ENCODE data around the gene POC1A. TPM values are rescaled to one million over a fixed set of nuclear protein-coding genes. Genes with fewer than 3 reads are reported as not detected.

POC1A gene
- total RNA-seq, 4 donors from 2014 or later = 0.65 to 2.0 (median 1.2) TPM

GRCh38 chr3:52080830-52081719, 73.1 kb downstream of the POC1A start:
- no peak for ATAC-seq (ENCODE audit: low FRiP score)
- no peak for TF ChIP-seq CTCF (IDR thresholded peaks at IDR 0.05)
- no peak for DNase-seq (ENCODE audit: low spot score)

- no peak for DNase-seq (ENCODE audit: low spot score)
- no peak for TF ChIP-seq CTCF (IDR thresholded peaks at IDR 0.05)
- ATAC-seq (ENCODE audit: low FRiP score) = no peak
Measured at GRCh38 chr3:52079958-52080357, 74.3 kb downstream of the POC1A start.

DNA sequence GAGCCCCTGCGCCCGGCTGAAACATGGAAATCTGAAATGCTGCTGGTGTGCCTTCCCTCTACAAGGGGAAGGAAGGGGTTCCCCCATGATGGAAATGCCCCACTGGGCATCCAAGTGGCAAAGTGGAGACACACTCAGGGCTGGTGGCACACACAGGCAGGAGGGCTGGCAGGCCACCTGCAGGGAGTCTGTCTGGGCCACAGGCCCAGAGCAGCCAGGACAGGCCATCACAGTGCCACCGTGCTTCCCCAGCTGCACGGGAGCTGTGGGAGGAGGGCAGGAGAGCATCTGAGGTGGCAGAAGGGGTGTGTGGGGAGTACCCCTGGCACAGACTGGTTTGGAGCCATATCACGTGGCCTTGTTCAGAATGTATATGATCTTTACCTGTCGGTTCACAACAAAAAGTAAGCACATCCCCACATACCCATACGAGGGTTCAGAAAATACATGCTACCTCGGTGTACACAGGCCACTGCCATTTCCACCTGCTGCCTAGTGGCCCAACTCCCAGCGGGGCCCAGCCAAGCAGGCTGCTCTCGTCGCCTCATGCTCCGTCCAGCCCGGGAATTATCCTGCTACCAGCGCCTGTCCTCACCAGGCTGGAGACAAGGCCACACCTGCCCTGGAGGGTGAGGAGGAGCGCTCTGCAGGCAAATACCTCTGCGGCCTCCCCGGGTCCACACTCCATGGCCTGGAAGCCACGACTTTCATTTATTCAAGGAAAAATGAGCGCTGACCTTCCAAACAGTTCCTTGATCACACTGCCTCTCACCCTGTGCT, 75.3 kb downstream of the POC1A start:
- no peak for ATAC-seq (ENCODE audit: low FRiP score)
- TF ChIP-seq CTCF (IDR thresholded peaks at IDR 0.05) = no peak
- DNase-seq (ENCODE audit: low spot score) = no peak

GRCh38 chr3:52077925-52078324, 76.3 kb downstream of the POC1A start:
- TF ChIP-seq CTCF (IDR thresholded peaks at IDR 0.05) = no peak
- no peak for ATAC-seq (ENCODE audit: low FRiP score)

DNA sequence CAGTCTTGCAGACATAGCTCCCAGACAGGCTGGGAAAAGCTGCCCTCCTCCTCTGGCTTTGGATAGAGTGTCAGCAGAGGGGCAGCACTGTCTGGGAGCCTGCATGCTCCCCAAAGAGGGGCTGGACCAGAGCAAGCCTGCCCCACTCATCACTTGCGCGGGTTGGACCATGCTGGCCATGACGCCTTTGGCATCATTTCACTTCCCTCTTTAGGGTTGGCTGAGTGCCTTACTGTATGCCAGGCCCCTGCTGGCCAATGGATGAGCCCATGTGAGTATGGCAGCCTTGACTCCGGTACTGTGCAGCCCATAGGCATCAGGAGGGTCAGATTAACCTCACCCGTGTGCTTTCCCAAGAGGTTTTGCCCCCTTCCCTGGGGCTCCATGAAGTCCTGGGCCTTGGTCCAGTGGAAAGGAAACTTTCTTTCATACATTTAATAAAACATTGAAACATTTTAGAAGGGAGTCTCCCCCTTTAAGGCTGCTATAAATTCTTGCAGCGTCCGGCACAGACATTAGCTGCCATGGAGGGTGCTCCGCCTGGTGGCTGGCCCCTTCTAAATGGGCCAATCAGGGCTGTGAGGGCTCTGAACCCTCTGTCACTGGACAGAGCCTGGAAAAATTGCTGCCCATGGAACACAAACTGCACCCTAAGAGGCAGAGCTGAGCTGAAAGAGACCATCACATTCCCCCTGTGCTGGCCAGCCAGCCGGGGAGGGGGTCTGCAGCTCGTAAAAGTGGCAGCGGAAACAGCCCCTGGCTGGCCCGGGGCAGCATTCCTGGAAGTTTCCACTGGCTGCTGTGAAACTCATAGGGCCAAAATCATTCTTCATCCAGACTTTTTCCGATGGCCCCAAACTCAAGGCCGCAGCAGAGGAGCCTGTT, 77.1 kb downstream of the POC1A start:
- no peak for TF ChIP-seq CTCF (IDR thresholded peaks at IDR 0.05)
- ATAC-seq (ENCODE audit: low FRiP score) = no peak

More at GRCh38 chr3:52077925-52078324, 76.3 kb downstream of the POC1A start:
- no peak for DNase-seq (ENCODE audit: low spot score)

DNA sequence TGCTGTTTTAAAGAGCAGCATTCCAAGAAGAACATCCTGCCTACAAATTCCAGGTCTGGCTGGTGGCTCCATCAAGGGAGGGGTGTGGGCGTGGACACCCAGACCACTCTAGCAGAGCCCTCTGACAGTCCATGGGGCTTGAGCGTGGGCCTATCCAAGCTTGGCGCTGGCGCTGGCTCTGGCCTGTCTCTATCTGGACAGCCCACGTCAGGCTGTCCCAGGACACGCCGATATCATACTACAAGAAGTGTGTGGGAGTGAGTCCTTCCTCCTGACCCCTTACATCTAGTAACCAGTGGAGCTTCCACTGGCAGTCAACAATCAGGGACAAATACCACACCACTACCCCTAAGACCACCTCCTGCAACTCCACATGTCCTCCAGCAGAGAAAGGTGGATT, 80.7 kb downstream of the POC1A start:
- no peak for DNase-seq (ENCODE audit: low spot score)
- no peak for TF ChIP-seq CTCF (IDR thresholded peaks at IDR 0.05)
- no peak for ATAC-seq (ENCODE audit: low FRiP score)

More for the DNA sequence above, 77.1 kb downstream of the POC1A start:
- no peak for DNase-seq (ENCODE audit: low spot score)

All from omental fat pad (tissue), 4 donors.